OCI-LY7 (cell line): ENCODE results near the gene SEC14L1.

Experiments
- EZH2phosphoT487 ChIP-seq: fragments of 200-600 bp; sonication (generic); IDR thresholded peaks from 2 replicates; pipeline ENCODE4 v1.6.1; 2018; ENCODE audit warnings: low read depth, borderline replicate concordance, mild to moderate bottlenecking, mixed run types, antibody characterized with exemption, low read length, moderate library complexity, mixed read lengths
- TF ChIP-seq, protein P1 (sequence below): fragments of 200-600 bp; sonication (generic); conservative IDR thresholded peaks from 2 replicates; pipeline ENCODE4 v1.5.1; 2014; ENCODE audit warnings: mild to moderate bottlenecking, antibody characterized with exemption, low read length, moderate library complexity, mixed read lengths

DNA sequence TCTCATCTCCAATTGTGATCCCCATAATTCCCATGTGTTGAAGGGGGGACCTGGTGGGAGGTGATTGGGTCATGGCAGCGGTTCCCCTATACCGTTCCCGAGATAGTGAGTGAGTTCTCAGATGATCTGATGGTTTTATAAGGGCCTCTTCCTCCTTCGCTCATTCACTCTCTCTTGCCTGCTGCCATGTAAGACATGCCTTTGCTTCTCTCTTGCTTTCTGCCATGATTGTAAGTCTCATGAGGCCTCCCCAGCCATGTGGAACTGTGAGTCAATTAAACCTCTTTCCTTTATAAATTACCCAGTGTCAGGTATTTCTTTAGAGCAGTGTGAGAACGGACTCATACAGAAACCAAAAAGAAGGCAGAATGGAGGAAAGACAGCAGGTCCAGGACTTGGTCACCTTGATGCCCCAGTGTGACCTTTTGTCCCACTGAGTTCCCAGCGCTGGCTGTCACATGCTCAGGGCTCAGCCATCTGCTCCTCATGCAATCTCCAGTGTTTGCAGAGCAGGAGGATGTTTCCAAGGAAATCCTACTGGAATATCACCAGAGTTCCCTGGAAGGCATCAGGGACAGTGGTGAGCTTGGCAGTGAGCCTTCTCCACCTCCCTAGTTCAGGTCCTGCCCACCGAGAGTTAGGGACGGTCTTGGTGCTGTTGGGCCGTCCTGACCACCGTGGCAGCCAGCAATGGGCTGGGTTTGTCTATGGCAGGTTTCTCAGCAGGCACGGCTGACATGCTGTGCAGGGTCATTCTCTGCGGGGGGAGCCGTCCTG is 96.7 kb downstream of the SEC14L1 start:
- no peak for TF ChIP-seq EZH2phosphoT487
- TF ChIP-seq, protein P1, sequence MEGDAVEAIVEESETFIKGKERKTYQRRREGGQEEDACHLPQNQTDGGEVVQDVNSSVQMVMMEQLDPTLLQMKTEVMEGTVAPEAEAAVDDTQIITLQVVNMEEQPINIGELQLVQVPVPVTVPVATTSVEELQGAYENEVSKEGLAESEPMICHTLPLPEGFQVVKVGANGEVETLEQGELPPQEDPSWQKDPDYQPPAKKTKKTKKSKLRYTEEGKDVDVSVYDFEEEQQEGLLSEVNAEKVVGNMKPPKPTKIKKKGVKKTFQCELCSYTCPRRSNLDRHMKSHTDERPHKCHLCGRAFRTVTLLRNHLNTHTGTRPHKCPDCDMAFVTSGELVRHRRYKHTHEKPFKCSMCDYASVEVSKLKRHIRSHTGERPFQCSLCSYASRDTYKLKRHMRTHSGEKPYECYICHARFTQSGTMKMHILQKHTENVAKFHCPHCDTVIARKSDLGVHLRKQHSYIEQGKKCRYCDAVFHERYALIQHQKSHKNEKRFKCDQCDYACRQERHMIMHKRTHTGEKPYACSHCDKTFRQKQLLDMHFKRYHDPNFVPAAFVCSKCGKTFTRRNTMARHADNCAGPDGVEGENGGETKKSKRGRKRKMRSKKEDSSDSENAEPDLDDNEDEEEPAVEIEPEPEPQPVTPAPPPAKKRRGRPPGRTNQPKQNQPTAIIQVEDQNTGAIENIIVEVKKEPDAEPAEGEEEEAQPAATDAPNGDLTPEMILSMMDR: no peak
